ENCODE measurements around the gene KRTAP5-5. TPM values are rescaled to one million over a fixed set of nuclear protein-coding genes. Genes with fewer than 3 reads are reported as not detected.
A peak's percentile ranks its signal among the peaks of the same experiment; 100 is the strongest.

Gene KRTAP5-5
- total RNA-seq, 2 donors from 2014 or later, result not detected

GRCh38 chr11:1652026-1652425 is 22.5 kb downstream of the KRTAP5-5 start:
- no peak overlapping the region for H3K27ac ChIP-seq
- 85% methylated on average over 19 of the region's 19 CpGs for WGBS
- no peak for TF ChIP-seq CTCF (IDR thresholded peaks at IDR 0.05)
- TF ChIP-seq POLR2AphosphoS5 (IDR thresholded peaks at IDR 0.05), result no peak
- no peak for TF ChIP-seq POLR2A (IDR thresholded peaks at IDR 0.05)
- H3K36me3 ChIP-seq, result no peaks in the 10 kb centered on the region
- no peak for DNase-seq (ENCODE audit: low spot score)
- no peaks in the 10 kb centered on the region for H3K9me3 ChIP-seq
- no peaks in the 10 kb centered on the region for H3K4me1 ChIP-seq (replicated peaks)
- intact Hi-C loops (cut with DNase I), result loop anchor here (5.0 to 10.0 kb wide), 2 partner anchors 40 to 503 kb away; no protein-coding TSS in a partner anchor
- H3K27me3 ChIP-seq (replicated peaks; ENCODE audit: insufficient read depth), result no peaks in the 10 kb centered on the region
- no peak overlapping the region for H3K4me3 ChIP-seq

- Histone ChIP-seq H3K9me3 (no peaks in the 10 kb centered on the region), H3K36me3 (no peaks in the 10 kb centered on the region), H3K4me3 (no peak overlapping the region), H3K27ac (no peak overlapping the region), H3K27me3 (replicated peaks; ENCODE audit: insufficient read depth) (no peaks in the 10 kb centered on the region), H3K4me1 (replicated peaks) (no peaks in the 10 kb centered on the region)
- WGBS, result 48% methylated on average over 20 of the region's 20 CpGs
- intact Hi-C loops (cut with DNase I), result loop anchor here (5.0 to 10.0 kb wide), 2 partner anchors 40 to 502 kb away; no protein-coding TSS in a partner anchor
- no peak for DNase-seq (ENCODE audit: low spot score)
- no peak for TF ChIP-seq POLR2A (IDR thresholded peaks at IDR 0.05)
- no peak for TF ChIP-seq POLR2AphosphoS5 (IDR thresholded peaks at IDR 0.05)
- TF ChIP-seq CTCF (IDR thresholded peaks at IDR 0.05), result no peak
Measured at GRCh38 chr11:1652442-1652770, 22.8 kb downstream of the KRTAP5-5 start.

GRCh38 chr11:1652771-1653540 is 23.4 kb downstream of the KRTAP5-5 start:
- Histone ChIP-seq H3K36me3 (no peaks in the 10 kb centered on the region), H3K27ac (no peak overlapping the region), H3K4me3 (no peak overlapping the region), H3K4me1 (replicated peaks) (no peaks in the 10 kb centered on the region), H3K9me3 (no peaks in the 10 kb centered on the region), H3K27me3 (replicated peaks; ENCODE audit: insufficient read depth) (no peaks in the 10 kb centered on the region)
- DNase-seq (ENCODE audit: low spot score), result peak; percentile 54
- intact Hi-C loops (cut with DNase I), result loop anchor here (5.0 to 10.0 kb wide), 2 partner anchors 39 to 502 kb away; no protein-coding TSS in a partner anchor
- TF ChIP-seq POLR2AphosphoS5 (IDR thresholded peaks at IDR 0.05) (peak; percentile 14), POLR2A (IDR thresholded peaks at IDR 0.05) (no peak), CTCF (IDR thresholded peaks at IDR 0.05) (peak; percentile 96 to 98 (median 97))
- 32% methylated on average over 34 of the region's 34 CpGs for WGBS

- Histone ChIP-seq H3K4me3 (no peak overlapping the region), H3K4me1 (replicated peaks) (no peaks in the 10 kb centered on the region), H3K27me3 (replicated peaks; ENCODE audit: insufficient read depth) (no peaks in the 10 kb centered on the region), H3K9me3 (no peaks in the 10 kb centered on the region), H3K36me3 (no peaks in the 10 kb centered on the region), H3K27ac (no peak overlapping the region)
- DNase-seq (ENCODE audit: low spot score), result no peak
- intact Hi-C loops (cut with DNase I), result loop anchor here (5.0 to 10.0 kb wide), 2 partner anchors 39 to 501 kb away; no protein-coding TSS in a partner anchor
- no peak for TF ChIP-seq POLR2A (IDR thresholded peaks at IDR 0.05)
- WGBS, result 87% methylated on average over 14 of the region's 14 CpGs
Measured at GRCh38 chr11:1653541-1654387, 24.2 kb downstream of the KRTAP5-5 start.

- no peak for TF ChIP-seq CTCF (IDR thresholded peaks at IDR 0.05)
- no peak for TF ChIP-seq POLR2AphosphoS5 (IDR thresholded peaks at IDR 0.05)
- TF ChIP-seq POLR2A (IDR thresholded peaks at IDR 0.05), result no peak
- intact Hi-C loops (cut with DNase I), result loop anchor here (5.0 to 10.0 kb wide), 2 partner anchors 38 to 500 kb away; no protein-coding TSS in a partner anchor
- no peak overlapping the region for H3K27ac ChIP-seq
- no peaks in the 10 kb centered on the region for H3K9me3 ChIP-seq
- no peak overlapping the region for H3K4me3 ChIP-seq
- no peaks in the 10 kb centered on the region for H3K36me3 ChIP-seq
- H3K27me3 ChIP-seq (replicated peaks; ENCODE audit: insufficient read depth), result no peaks in the 10 kb centered on the region
- H3K4me1 ChIP-seq (replicated peaks), result no peaks in the 10 kb centered on the region
- 78% methylated on average over 21 of the region's 21 CpGs for WGBS
- DNase-seq (ENCODE audit: low spot score), result no peak
Measured at GRCh38 chr11:1654388-1655167, 25.0 kb downstream of the KRTAP5-5 start.

Data from prostate gland (tissue), 2 donors.